NCI-H524 (cell line): Measurements from ENCODE around the gene NPEPL1.
A peak's percentile ranks its signal among the peaks of the same experiment; 100 is the strongest.

Experiments
- DNase-seq, 2 experiments: peaks; one replicate each; lab custom pipeline; 2025; lab: John Stamatoyannopoulos, UW

The NPEPL1 gene

GRCh38 chr20:58701431-58702160 lies 9.0 kb downstream of the NPEPL1 start:
- no peak for DNase-seq

- DNase-seq: no peak
These were observed 9.5 kb downstream of the NPEPL1 start for GRCh38 chr20:58702161-58702510.

GRCh38 chr20:58702859-58703648 lies 10.5 kb downstream of the NPEPL1 start:
- no peak for DNase-seq

GRCh38 chr20:58703765-58704371 lies 11.3 kb downstream of the NPEPL1 start:
- DNase-seq: no peak

GRCh38 chr20:58705208-58705926 lies 12.8 kb downstream of the NPEPL1 start:
- no peak for DNase-seq

- no peak for DNase-seq
These were observed 13.7 kb downstream of the NPEPL1 start for GRCh38 chr20:58706150-58706892.

GRCh38 chr20:58706975-58707681 lies 14.5 kb downstream of the NPEPL1 start:
- no peak for DNase-seq

- DNase-seq: no peak
These were observed 15.2 kb downstream of the NPEPL1 start for GRCh38 chr20:58707770-58708169.

- DNase-seq: peak in 1 of 2 experiments; percentile 16
These were observed 15.8 kb downstream of the NPEPL1 start for GRCh38 chr20:58708246-58708931.

- no peak for DNase-seq
These were observed 16.6 kb downstream of the NPEPL1 start for GRCh38 chr20:58709013-58709702.

- DNase-seq: no peak
These were observed 17.1 kb downstream of the NPEPL1 start for GRCh38 chr20:58709703-58710039.

GRCh38 chr20:58710481-58711265 lies 18.1 kb downstream of the NPEPL1 start:
- no peak for DNase-seq

- DNase-seq: no peak
These were observed 18.9 kb downstream of the NPEPL1 start for GRCh38 chr20:58711266-58712051.

GRCh38 chr20:58712151-58712791 lies 19.7 kb downstream of the NPEPL1 start:
- no peak for DNase-seq

- no peak for DNase-seq
These were observed 20.5 kb downstream of the NPEPL1 start for GRCh38 chr20:58712806-58713731.

GRCh38 chr20:58713801-58714339 lies 21.3 kb downstream of the NPEPL1 start:
- DNase-seq: no peak
